Left ventricle myocardium inferior (tissue), 1 donor: ENCODE results near the gene NUDT19. TPM values are rescaled to one million over a fixed set of nuclear protein-coding genes. Genes with fewer than 3 reads are reported as not detected.

Experiments used
- DNase-seq: peaks from one replicate; pipeline ENCODE4 v3.0.0-alpha.2; 2020
- H3K27ac ChIP-seq: fragments of 200-600 bp; replicated peaks from 2 replicates; pipeline ENCODE4 v1.8.0; 2021
- H3K27me3 ChIP-seq: fragments of 200-600 bp; 2 replicates; pipeline ENCODE4 v1.8.0; 2021; ENCODE audit warnings: low read depth
- H3K36me3 ChIP-seq: fragments of 200-600 bp; 2 replicates; pipeline ENCODE4 v1.8.0; 2021
- H3K4me1 ChIP-seq: fragments of 200-600 bp; 2 replicates; pipeline ENCODE4 v1.8.0; 2021
- H3K4me3 ChIP-seq: fragments of 200-600 bp; 2 replicates; pipeline ENCODE4 v1.8.0; 2021; ENCODE audit warnings: mild to moderate bottlenecking, moderate library complexity
- H3K9me3 ChIP-seq: fragments of 200-600 bp; replicated peaks from 2 replicates; pipeline ENCODE4 v1.8.0; 2021
- CTCF ChIP-seq: fragments of 200-600 bp; IDR thresholded peaks from 2 replicates; pipeline ENCODE4 v1.8.0; 2021; ENCODE audit warnings: antibody characterized with exemption, mild to moderate bottlenecking, borderline replicate concordance
- intact Hi-C: fragments of 100-400 bp; cut with micrococcal nuclease; formaldehyde crosslinking; loops from one replicate; pipeline ENCODE4 v1.11.0; 2022
- total RNA-seq: library from RNA; stranded (reverse); fragmentation: NEBNext Ultra II Directional; extraction: Animal tissue kit (Norgen Biotek cat#: 25700); gene quantifications from one replicate; pipeline ENCODE4 v1.2.1, GENCODE V29; 2021
- donor health status: DM: no; HTN: yes; CAD: no; lungs with severe emphysema.

Gene NUDT19
- total RNA-seq, 1 donor from 2014 or later: 22.7 TPM

- TF ChIP-seq CTCF: no peak
- DNase-seq: no peak
- Histone ChIP-seq H3K27ac (no peak overlapping the region), H3K27me3 (no peaks in the 10 kb centered on the region), H3K9me3 (no peaks in the 10 kb centered on the region), H3K4me1 (peaks cover 15% of the 10 kb centered on the region), H3K36me3 (peaks cover 48% of the 10 kb centered on the region), H3K4me3 (no peak overlapping the region)
- intact Hi-C loops: no loop called here
These were observed 33.5 kb upstream of the NUDT19 start for GRCh38 chr19:32658075-32658474.

GRCh38 chr19:32658527-32658926, 33.1 kb upstream of the NUDT19 start:
- intact Hi-C loops: no loop called here
- H3K36me3 ChIP-seq: peaks cover 47% of the 10 kb centered on the region
- no peak for TF ChIP-seq CTCF
- no peak for DNase-seq
- H3K27me3 ChIP-seq: no peaks in the 10 kb centered on the region
- no peaks in the 10 kb centered on the region for H3K9me3 ChIP-seq
- no peak overlapping the region for H3K4me3 ChIP-seq
- H3K27ac ChIP-seq: no peak overlapping the region
- H3K4me1 ChIP-seq: peaks cover 11% of the 10 kb centered on the region

- TF ChIP-seq CTCF: no peak
- DNase-seq: no peak
- H3K27me3 ChIP-seq: no peaks in the 10 kb centered on the region
- no peak overlapping the region for H3K27ac ChIP-seq
- H3K36me3 ChIP-seq: peaks cover 26% of the 10 kb centered on the region
- intact Hi-C loops: no loop called here
- H3K9me3 ChIP-seq: no peaks in the 10 kb centered on the region
- H3K4me1 ChIP-seq: peaks cover 21% of the 10 kb centered on the region
- H3K4me3 ChIP-seq: no peak overlapping the region
These were observed 30.3 kb upstream of the NUDT19 start for GRCh38 chr19:32661318-32661717.

GRCh38 chr19:32662186-32662585, 29.4 kb upstream of the NUDT19 start:
- intact Hi-C loops: no loop called here
- no peak for DNase-seq

GRCh38 chr19:32666084-32666483, 25.5 kb upstream of the NUDT19 start:
- H3K27ac ChIP-seq: peak overlapping the region; percentile 86
- intact Hi-C loops: no loop called here
- peaks cover 13% of the 10 kb centered on the region for H3K36me3 ChIP-seq
- no peaks in the 10 kb centered on the region for H3K27me3 ChIP-seq
- no peaks in the 10 kb centered on the region for H3K9me3 ChIP-seq
- DNase-seq: no peak
- peak overlapping the region; percentile 60 for H3K4me3 ChIP-seq
- H3K4me1 ChIP-seq: peaks cover 58% of the 10 kb centered on the region
- no peak for TF ChIP-seq CTCF

More at GRCh38 chr19:32662186-32662585, 29.4 kb upstream of the NUDT19 start:
- H3K4me3 ChIP-seq: no peak overlapping the region
- H3K27ac ChIP-seq: no peak overlapping the region
- H3K36me3 ChIP-seq: peaks cover 25% of the 10 kb centered on the region
- no peak for TF ChIP-seq CTCF
- H3K9me3 ChIP-seq: no peaks in the 10 kb centered on the region
- no peaks in the 10 kb centered on the region for H3K27me3 ChIP-seq
- peaks cover 28% of the 10 kb centered on the region for H3K4me1 ChIP-seq

GRCh38 chr19:32669310-32669709, 22.3 kb upstream of the NUDT19 start:
- intact Hi-C loops: no loop called here
- no peaks in the 10 kb centered on the region for H3K9me3 ChIP-seq
- H3K36me3 ChIP-seq: peaks cover 17% of the 10 kb centered on the region
- H3K4me3 ChIP-seq: no peak overlapping the region
- peaks cover 85% of the 10 kb centered on the region for H3K4me1 ChIP-seq
- H3K27ac ChIP-seq: peak overlapping the region; percentile 35
- H3K27me3 ChIP-seq: no peaks in the 10 kb centered on the region
- TF ChIP-seq CTCF: no peak
- DNase-seq: no peak
